HG03039 (cell line): ENCODE measurements around the gene PIEZO1.

Experiments used
- ATAC-seq: cut with Tn5 transposase; IDR thresholded peaks from one replicate; pipeline ENCODE4 v1.9.1; 2021; ENCODE audit warnings: mild to moderate bottlenecking, moderate library complexity; ENCODE audit not compliant: unreplicated experiment

The PIEZO1 gene

GRCh38 chr16:88706965-88707826 lies 77.8 kb downstream of the PIEZO1 start:
- ATAC-seq = no peak

- ATAC-seq = peak; percentile 63
Observed at GRCh38 chr16:88706229-88706964, 78.6 kb downstream of the PIEZO1 start, which contains the start of the genes CTU2 and RNF166. Gene CTU2 (plus strand): TSS chr16:88706503. CDS start chr16:88706531, 28 bp downstream. Gene RNF166 (minus strand): TSS chr16:88706408. CDS start chr16:88706325, 83 bp downstream.

- ATAC-seq = peak; percentile 8
Observed at GRCh38 chr16:88705801-88706228, 79.2 kb downstream of the PIEZO1 start.

- ATAC-seq = no peak
Observed at GRCh38 chr16:88705076-88705684, 79.8 kb downstream of the PIEZO1 start.

GRCh38 chr16:88703486-88704309 lies 81.3 kb downstream of the PIEZO1 start:
- ATAC-seq = no peak

GRCh38 chr16:88702371-88703210 lies 82.4 kb downstream of the PIEZO1 start:
- no peak for ATAC-seq

GRCh38 chr16:88701581-88702370 lies 83.2 kb downstream of the PIEZO1 start:
- no peak for ATAC-seq

GRCh38 chr16:88700636-88701482 lies 84.2 kb downstream of the PIEZO1 start:
- ATAC-seq = peak; percentile 55

GRCh38 chr16:88700322-88700635 lies 84.7 kb downstream of the PIEZO1 start:
- ATAC-seq = no peak

GRCh38 chr16:88699180-88699579 lies 85.8 kb downstream of the PIEZO1 start:
- no peak for ATAC-seq

- no peak for ATAC-seq
Observed at GRCh38 chr16:88698646-88699045, 86.4 kb downstream of the PIEZO1 start.

- ATAC-seq = no peak
Observed at GRCh38 chr16:88697831-88698615, 87.0 kb downstream of the PIEZO1 start.

- ATAC-seq = no peak
Observed at GRCh38 chr16:88697116-88697830, 87.7 kb downstream of the PIEZO1 start.

GRCh38 chr16:88696441-88696840 lies 88.6 kb downstream of the PIEZO1 start:
- ATAC-seq = no peak

GRCh38 chr16:88695753-88696152 lies 89.3 kb downstream of the PIEZO1 start:
- no peak for ATAC-seq

- ATAC-seq = no peak
Observed at GRCh38 chr16:88695218-88695617, 89.8 kb downstream of the PIEZO1 start.
